COR-L47 (cell line): ENCODE results near the gene SPRR1B.
"Not testable (repeated sequence)": the region's sequence is repeated elsewhere in the genome, so short reads cannot be mapped to it uniquely, and the experiment has no call there.

Experiments
- DNase-seq: peaks from one replicate; lab custom pipeline; 2025; lab: John Stamatoyannopoulos, UW

The SPRR1B gene

GRCh38 chr1:153040950-153041631 is 10.1 kb downstream of the SPRR1B start, which contains the start of gene SPRR2D:
Gene SPRR2D (minus strand): TSS chr1:153041120. CDS start chr1:153040346, 774 bp downstream.
- DNase-seq, result no peak

GRCh38 chr1:153049211-153049610 is 18.2 kb downstream of the SPRR1B start:
- no peak for DNase-seq

- DNase-seq, result not testable (repeated sequence)
Measured at GRCh38 chr1:153056111-153056510, 25.1 kb downstream of the SPRR1B start.

- DNase-seq, result no peak
Measured at GRCh38 chr1:153057375-153057774, 26.4 kb downstream of the SPRR1B start, which contains the start of gene SPRR2A. Gene SPRR2A (minus strand): TSS chr1:153057512. CDS start chr1:153056735, 777 bp downstream.

GRCh38 chr1:153058154-153058553 is 27.2 kb downstream of the SPRR1B start:
- no peak for DNase-seq

- no peak for DNase-seq
Measured at GRCh38 chr1:153058826-153059784, 28.1 kb downstream of the SPRR1B start.

GRCh38 chr1:153070243-153070642 is 39.2 kb downstream of the SPRR1B start:
- no peak for DNase-seq

GRCh38 chr1:153071511-153071910 is 40.5 kb downstream of the SPRR1B start, which contains the start of gene SPRR2B:
Gene SPRR2B (minus strand): TSS chr1:153071611. CDS start chr1:153070839, 772 bp downstream.
- DNase-seq, result no peak

- DNase-seq, result no peak
Measured at GRCh38 chr1:153072806-153073726, 42.1 kb downstream of the SPRR1B start.

- no peak for DNase-seq
Measured at GRCh38 chr1:153081736-153082135, 50.7 kb downstream of the SPRR1B start.
